GM21528 (cell line): Measurements from ENCODE around the gene ZNF444.
A peak's percentile ranks its signal among the peaks of the same experiment; 100 is the strongest.

ENCODE experiments used
- ATAC-seq: cut with Tn5 transposase; IDR thresholded peaks from one replicate; pipeline ENCODE4 v1.9.1; 2021; ENCODE audit warnings: mild to moderate bottlenecking, moderate library complexity; ENCODE audit not compliant: unreplicated experiment, low FRiP score

Gene ZNF444

DNA sequence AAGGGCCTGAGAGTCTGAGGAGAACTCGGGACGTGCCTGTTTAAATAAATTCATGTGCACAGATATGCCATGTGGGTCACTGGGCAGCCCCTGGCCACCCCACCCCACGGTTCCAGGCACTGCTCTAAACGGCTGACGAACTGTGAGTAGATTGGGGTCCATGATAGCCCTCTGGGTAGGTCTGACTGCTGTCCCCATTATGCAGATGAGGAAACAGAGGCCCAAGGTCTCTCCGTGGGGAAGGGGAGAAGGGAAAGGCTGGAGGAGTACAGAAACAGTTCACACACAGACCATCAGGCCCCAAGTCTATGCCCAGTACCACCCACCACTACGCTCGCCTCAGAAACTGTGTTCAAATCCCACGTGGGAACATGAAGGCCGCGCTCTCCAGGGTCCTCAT lies 34.1 kb upstream of the ZNF444 start:
- no peak for ATAC-seq

GRCh38 chr19:56107626-56108351 lies 33.3 kb upstream of the ZNF444 start:
- ATAC-seq: no peak

DNA sequence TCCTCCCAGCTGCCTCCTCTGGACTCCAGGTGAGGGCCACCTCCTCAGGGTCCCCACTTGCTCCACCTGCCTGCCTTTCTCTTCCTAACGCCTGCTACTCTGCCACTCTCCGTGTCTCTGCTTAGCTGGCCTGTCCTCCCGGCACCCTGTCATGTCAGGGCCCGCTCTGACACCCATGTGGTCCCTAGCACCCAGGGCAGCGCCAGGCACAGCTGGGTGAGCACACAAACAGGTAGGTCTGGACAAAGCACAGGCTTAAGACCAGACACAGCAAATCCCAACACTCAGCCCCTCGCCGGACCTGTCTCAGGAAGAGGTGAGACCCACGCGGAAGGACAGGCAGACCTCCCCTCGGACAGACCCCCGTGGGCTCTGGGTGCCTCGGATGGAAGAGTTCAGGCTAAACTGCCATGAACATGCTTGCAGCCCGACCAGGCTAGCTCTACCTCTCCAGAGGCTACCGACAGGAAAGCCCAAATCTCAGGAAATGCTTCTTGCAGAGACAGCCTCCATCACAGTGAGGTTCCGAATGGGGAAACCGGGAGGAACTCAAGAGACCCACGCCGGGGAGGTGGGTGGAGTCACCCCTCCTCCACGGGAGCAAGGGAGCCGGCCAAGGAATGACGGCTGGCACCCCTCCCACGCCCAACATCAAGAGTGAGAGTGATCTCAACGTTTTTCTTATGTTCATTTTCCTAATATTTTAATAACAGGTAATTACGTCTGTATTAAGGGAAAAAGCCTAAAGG lies 32.5 kb upstream of the ZNF444 start:
- no peak for ATAC-seq

- no peak for ATAC-seq
Observed at GRCh38 chr19:56109226-56109625, 31.9 kb upstream of the ZNF444 start.

DNA sequence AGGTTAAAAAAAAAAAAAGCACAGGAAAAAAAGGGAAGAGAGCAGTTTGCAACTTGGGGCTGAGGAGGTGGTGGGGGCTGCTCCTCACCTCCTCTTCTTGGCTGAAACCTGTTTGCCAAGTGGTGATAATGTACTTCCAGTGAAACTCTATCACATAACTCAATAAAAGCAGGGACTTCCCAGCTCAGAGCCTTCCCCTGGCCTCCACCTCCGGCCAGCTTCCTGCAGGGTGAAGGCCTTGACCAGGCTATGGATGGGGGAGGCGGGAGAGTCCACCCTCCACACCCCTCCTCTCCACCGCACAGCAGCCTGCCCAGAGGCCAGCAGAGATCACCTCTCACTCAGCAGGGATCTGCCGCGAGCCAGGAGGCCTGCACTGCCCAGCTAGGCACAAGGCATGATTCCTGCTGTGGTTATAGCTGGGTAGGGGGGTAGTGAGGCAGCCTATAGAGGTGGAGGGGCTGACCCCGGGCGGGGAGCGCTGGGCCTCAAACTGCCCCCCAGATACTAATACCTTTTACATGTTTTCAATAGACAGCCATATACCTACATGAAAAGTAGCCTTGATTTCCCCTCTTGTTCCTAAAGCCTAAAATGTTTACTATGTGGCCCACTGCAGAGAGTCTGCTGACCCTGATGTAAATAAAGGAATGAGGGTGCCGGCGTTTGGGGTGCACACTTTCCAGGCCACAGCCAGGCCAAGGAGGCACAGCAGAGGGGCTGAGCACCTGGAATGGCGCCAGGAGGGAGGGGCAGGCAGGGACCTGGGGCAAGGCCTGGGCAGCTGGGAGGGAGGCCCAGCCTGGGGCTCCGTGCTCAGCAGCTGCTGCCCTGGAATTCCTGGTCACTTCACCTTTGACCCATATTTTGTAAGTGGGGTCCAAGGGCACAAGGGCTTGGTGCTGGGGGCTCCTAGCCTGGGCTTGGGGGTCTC lies 30.3 kb upstream of the ZNF444 start:
- no peak for ATAC-seq

DNA sequence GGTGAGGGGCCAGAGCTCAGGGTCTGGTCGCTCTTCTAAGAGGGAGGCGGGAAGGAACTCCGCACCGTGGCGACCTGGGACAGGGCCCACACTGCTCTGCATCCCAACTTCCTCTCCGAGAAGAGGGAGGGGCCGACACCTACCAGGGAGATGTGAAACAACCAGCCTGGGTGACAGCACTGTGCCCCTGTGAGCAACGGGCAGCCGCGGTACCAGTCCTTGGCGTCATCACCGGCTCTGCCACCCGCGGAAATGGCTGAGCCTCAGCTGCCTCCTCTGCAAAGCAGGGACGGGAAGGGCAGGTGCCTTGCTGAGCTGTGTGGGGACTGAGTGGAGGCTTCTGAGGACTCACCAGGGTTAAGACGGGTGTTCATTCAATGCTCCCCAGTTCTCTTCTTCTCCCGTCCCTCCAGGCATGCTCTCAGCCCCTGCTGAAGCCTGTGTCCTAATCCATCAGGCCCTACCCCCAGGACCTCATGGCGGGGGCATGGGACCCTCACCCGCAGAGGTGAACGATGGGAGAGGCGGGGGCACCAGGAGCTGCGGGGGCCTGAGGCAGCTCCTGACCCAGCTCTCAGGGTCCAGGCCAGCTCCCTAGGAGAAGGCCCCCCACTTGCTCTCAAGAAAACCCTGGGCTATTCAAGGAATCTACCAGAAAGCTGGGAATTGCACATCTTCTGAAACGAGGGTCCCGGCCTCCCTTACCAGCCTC lies 29.3 kb upstream of the ZNF444 start:
- ATAC-seq: peak; percentile 52

- no peak for ATAC-seq
Observed at GRCh38 chr19:56112313-56112709, 28.8 kb upstream of the ZNF444 start.

DNA sequence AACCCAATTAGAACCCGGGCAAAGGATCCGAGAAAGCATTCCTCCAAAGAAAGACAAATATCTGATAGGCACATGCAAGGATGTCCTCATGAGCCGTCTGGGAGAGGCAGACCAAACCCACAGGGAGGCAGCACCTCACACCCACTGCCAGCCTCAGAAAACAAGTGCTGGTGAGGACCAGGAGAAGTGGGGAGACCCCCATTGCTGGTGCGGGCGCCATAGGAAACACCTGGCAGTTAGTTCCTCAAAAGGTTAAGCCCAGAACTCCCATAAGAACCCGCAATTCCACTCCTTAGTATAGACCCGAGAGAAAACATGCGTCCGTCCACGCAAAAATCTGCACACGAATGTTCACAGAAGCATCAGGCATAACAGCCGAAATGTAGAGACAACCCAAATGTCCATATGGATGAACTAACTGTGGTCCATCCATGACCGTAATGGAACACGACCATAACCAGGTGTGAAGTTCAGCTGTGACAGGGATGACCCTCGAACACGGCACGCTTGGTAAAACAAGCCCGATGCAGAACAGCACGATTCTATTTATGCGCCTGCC lies 27.9 kb upstream of the ZNF444 start:
- no peak for ATAC-seq

DNA sequence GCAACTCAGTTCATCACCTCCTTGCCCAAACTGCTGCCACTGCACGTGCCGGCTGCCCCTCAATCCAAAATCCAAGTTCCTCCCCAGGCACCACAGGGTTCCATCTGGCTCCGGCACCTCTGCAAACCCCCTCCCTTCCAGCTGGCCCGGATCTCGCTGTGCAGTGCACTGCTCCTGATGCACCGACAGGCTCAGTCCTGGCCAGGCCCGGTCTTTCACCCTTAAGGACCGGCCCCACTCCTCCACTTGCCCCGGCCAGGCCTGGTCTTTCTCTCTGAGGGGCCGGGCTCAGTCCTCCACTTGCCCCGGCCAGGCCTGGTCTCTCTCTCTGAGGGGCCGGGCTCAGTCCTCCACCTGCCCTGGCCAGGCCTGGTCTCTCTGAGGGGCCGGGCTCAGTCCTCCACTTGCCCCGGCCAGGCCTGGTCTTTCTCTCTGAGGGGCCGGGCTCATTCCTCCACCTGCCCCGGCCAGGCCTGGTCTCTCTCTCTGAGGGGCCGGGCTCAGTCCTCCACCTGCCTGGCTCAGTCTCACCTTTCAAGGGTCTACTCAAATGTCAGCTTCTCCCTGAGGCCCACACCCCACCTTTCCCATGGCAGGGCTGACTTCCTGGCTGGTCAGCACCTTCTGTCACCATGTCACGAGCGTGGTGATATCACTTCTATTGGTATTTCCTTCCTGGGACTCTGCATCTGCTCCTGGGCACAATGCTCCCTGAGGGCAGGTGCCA lies 26.9 kb upstream of the ZNF444 start:
- ATAC-seq: no peak

GRCh38 chr19:56114778-56115110 lies 26.3 kb upstream of the ZNF444 start:
- ATAC-seq: no peak

DNA sequence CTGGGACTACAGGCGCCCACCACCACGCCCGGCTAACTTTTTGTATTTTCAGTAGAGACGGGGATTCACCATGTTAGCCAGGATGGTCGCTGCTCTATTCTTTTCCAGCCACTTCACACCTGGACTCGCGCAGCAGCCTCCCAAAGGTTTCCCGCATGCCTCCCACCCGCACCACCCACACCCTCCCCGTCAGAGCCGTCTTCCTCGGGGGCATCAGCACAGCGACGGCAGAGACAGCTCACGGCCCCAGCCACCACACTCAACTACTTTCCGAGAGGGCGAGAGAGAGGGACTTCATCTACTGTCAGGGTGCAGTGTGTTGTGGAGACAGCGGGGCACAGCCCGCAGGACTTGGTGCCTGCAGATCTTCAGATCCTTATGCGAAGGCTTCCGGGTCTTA lies 25.6 kb upstream of the ZNF444 start:
- ATAC-seq: no peak

GRCh38 chr19:56116606-56117005 lies 24.5 kb upstream of the ZNF444 start:
- no peak for ATAC-seq

- no peak for ATAC-seq
Observed at GRCh38 chr19:56117376-56117884, 23.7 kb upstream of the ZNF444 start.

DNA sequence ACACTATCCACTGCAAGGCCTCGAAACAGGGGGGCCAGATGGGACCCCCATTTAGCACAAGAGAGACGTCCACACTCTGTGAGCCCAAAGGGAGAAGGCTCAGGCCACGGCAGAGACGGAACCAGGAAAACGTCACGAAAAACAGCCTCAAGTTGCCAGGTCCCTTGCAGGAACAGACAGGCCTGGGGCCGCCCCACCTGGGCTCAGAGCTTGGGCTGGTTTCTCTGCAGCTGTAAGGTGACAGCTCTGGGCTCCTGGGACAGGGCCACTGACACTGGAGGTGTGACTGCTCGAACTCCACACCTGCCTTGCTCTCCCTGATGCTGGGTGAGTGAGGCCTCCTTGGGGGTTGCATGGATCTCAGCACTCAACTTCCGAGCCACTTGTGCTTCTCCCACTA lies 23.2 kb upstream of the ZNF444 start:
- no peak for ATAC-seq

DNA sequence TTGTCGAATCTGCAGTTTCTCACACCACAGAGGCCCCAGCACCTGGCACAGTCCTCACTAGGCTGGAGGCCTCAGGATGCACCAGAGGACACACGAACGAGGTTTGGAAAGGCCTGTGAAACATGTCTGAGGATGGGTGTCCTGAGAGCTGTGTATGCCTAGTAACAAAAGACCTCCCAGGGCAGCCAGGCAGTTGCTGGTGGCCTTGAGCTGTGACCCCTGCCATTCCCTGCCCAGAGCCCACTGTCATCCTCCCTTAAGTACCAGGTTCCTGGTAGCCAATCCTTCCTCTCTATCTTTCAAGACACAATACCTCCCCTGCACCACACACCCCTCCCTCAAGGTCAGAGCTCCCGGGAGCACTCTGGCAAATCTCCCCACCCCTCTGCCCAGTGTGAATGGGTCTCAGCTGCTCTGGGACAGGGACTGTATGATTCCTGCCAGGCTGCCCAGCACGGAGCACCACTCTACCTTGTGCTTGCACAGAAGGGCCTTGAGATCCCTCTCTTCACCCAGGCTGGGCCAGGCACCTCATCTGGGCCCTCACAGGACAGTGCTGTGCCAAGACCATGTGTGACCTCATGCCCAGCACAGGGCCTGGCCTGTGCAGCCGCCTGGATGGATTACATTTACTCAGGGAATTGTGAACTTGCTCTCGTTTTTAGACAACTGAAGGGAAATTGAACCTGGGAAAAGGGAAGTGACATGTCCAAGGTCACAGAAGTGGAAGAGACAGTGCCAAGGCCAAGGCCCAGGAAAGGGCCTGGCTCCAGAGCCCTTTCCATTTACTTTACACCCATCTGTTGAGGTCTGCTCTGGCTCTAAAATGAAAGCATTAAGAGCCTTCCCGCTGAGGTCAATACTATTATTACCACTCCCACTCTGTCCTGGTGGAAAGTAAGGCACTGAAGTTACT lies 22.2 kb upstream of the ZNF444 start:
- no peak for ATAC-seq

DNA sequence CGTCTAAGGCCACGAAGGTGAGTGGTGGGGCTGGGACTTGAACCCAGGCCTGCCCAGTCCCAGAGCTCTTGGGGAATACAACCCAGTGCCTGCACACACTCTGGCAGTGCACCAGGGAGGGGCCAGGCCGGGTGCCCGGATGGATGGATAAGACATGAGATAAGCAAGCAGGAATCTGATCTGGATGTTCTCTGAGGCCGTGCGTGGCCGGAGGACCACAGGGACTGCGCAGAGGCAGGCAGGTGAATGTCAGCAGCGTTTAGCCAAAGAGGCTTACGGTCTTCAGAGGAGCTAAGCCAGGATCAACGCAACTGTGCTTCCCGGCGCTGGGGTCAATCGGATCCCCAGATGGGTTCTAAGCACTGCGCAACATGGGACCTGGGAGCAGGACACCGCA lies 21.5 kb upstream of the ZNF444 start:
- no peak for ATAC-seq

- ATAC-seq: no peak
Observed at GRCh38 chr19:56120002-56120370, 21.1 kb upstream of the ZNF444 start.

DNA sequence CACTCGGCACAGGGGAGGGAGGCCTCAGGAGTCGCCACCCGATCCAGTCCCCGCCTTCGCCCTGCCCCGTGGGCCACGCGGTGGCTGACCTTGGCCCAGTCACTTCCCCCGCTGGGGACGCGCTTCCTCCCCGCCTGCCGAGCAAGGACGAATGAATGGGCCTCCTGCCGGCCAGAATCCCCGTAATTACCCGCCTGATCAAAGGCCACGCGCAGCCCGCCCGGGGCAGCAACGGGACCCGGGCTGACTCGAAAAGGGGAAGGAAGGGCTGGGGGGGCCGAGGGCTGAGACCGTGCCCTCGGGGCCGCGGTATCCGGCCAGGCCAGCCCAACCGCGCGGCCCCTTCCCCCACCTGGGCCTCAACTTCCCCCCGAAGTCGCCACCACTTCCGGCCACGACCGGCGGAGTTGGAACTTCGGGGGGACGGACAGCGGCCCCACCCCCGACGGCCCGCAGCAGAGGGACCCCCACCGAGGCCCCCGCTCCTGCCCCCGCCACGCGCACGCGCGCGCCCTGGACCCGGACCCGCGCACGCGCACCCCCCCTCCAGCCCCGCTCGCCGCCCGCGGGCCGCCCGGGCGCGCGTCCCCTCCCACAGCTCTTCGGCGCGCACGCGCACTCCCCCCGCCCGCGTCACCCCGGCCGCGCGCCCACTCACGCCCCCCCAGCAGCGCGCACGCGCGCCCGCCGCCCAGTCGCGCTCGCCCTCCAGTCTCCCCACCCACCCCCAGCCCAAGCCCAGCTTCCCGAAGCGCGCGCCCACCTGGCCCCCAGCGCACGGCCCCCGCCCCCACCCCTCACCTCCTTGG lies 20.5 kb upstream of the ZNF444 start:
- peak; percentile 21 for ATAC-seq
